Tibial nerve (tissue), 4 donors: Measurements from ENCODE around the gene PTK6. TPM values are rescaled to one million over a fixed set of nuclear protein-coding genes. Genes with fewer than 3 reads are reported as not detected.

Experiments
- DNase-seq, 2 donors: peaks; one replicate each; pipeline ENCODE4 v3.0.0-alpha.2; 2019; ENCODE audit warnings: low spot score in 2 of 2
- H3K27ac ChIP-seq, 4 donors: fragments of 200-600 bp; sonication (generic) in 3 of 4; one replicate each; pipeline ENCODE4 v1.5.1; 2017 to 2019; ENCODE audit warnings: mild to moderate bottlenecking in 1 of 4
- H3K27me3 ChIP-seq, 2 donors: fragments of 200-600 bp; sonication (generic) in 1 of 2; one replicate each; pipeline versions ENCODE4 v1.5.1 to v1.6.0; 2017 to 2019
- H3K36me3 ChIP-seq, 3 donors: fragments of 200-600 bp; sonication (generic); one replicate each; pipeline ENCODE4 v1.5.1; 2018 to 2019
- H3K4me1 ChIP-seq, 4 donors: fragments of 200-600 bp; sonication (generic) in 3 of 4; one replicate each; pipeline ENCODE4 v1.5.1; 2017 to 2019
- H3K4me3 ChIP-seq, 4 donors: fragments of 200-600 bp; sonication (generic) in 3 of 4; one replicate each; pipeline ENCODE4 v1.5.1; 2017 to 2019; ENCODE audit warnings: mild to moderate bottlenecking in 1 of 4, moderate library complexity in 1 of 4
- H3K9me3 ChIP-seq, 4 donors: fragments of 200-600 bp; sonication (generic) in 3 of 4; one replicate each; pipeline ENCODE4 v1.5.1; 2017 to 2019
- CTCF ChIP-seq, 5 experiments: fragments of 200-600 bp in 3 of 5; fragments of 450-650 bp in 2 of 5; sonication (generic) in 3 of 5; IDR thresholded peaks; one replicate each; pipeline ENCODE4 v1.5.1; 2016 to 2019; ENCODE audit warnings: antibody characterized with exemption in 5 of 5, mild to moderate bottlenecking in 3 of 5, moderate library complexity in 2 of 5
- EP300 ChIP-seq, 2 donors: sonication (generic); formaldehyde crosslinking; IDR thresholded peaks; one replicate each; pipeline ENCODE4 v1.6.1; 2017; ENCODE audit warnings: antibody characterized with exemption in 2 of 2, mild to moderate bottlenecking in 1 of 2
- POLR2A ChIP-seq, 2 donors: fragments of 450-650 bp; IDR thresholded peaks; one replicate each; pipeline ENCODE4 v1.6.1; 2017; ENCODE audit warnings: antibody characterized with exemption in 2 of 2, mild to moderate bottlenecking in 2 of 2, moderate library complexity in 2 of 2
- WGBS, 2 donors: methylation state at CpG; one replicate each; pipeline ENCODE4 v1.1.5; 2018; 5-methylcytosine and 5-hydroxymethylcytosine counted together
- total RNA-seq, 4 donors: library from RNA; depleted of rRNA; stranded (reverse); fragments of >200 nt; gene quantifications; one replicate each; pipeline ENCODE4 v1.1.0, GENCODE V29; 2016

The PTK6 gene
- total RNA-seq, 4 donors from 2014 or later, result 0.21 to 0.90 TPM; not detected in 2

- Histone ChIP-seq H3K4me1 (peaks cover 0 to 13% (median 6%) of the 10 kb centered on the region in 4 donors), H3K36me3 (no peaks in the 10 kb centered on the region), H3K27ac (no peak overlapping the region), H3K4me3 (no peak overlapping the region), H3K27me3 (peaks cover 0 to 54% of the 10 kb centered on the region in 2 donors), H3K9me3 (peaks cover 0 to 44% (median 0%) of the 10 kb centered on the region in 4 donors)
- WGBS, 2 donors, result 25 to 31% methylated on average over 6 to 7 of the region's 7 CpGs
- no peak for TF ChIP-seq POLR2A (IDR thresholded peaks at IDR 0.05)
- TF ChIP-seq CTCF (IDR thresholded peaks at IDR 0.05), result no peak
- TF ChIP-seq EP300 (IDR thresholded peaks at IDR 0.05), result no peak
- DNase-seq, result no peak
These were observed 33.7 kb downstream of the PTK6 start for GRCh38 chr20:63503524-63503923.

GRCh38 chr20:63502671-63503172, 34.5 kb downstream of the PTK6 start:
- 50 to 57% methylated on average over 9 to 10 of the region's 15 CpGs for WGBS, 2 donors
- H3K4me3 ChIP-seq, result no peak overlapping the region
- H3K4me1 ChIP-seq, result peaks cover 0 to 18% (median 7%) of the 10 kb centered on the region in 4 donors
- DNase-seq, result no peak
- no peak overlapping the region for H3K27ac ChIP-seq
- H3K36me3 ChIP-seq, result no peaks in the 10 kb centered on the region
- H3K27me3 ChIP-seq, result peaks cover 0 to 62% of the 10 kb centered on the region in 2 donors
- no peak for TF ChIP-seq CTCF (IDR thresholded peaks at IDR 0.05)
- no peak for TF ChIP-seq EP300 (IDR thresholded peaks at IDR 0.05)
- TF ChIP-seq POLR2A (IDR thresholded peaks at IDR 0.05), result no peak
- H3K9me3 ChIP-seq, result peaks cover 0 to 39% (median 0%) of the 10 kb centered on the region in 4 donors

- no peak for DNase-seq
- Histone ChIP-seq H3K4me3 (no peak overlapping the region), H3K27ac (no peak overlapping the region), H3K27me3 (peaks cover 0 to 68% of the 10 kb centered on the region in 2 donors), H3K36me3 (no peaks in the 10 kb centered on the region), H3K4me1 (peaks cover 0 to 18% (median 7%) of the 10 kb centered on the region in 4 donors), H3K9me3 (peaks cover 0 to 36% (median 0%) of the 10 kb centered on the region in 4 donors)
- TF ChIP-seq POLR2A (IDR thresholded peaks at IDR 0.05), result no peak
- no peak for TF ChIP-seq CTCF (IDR thresholded peaks at IDR 0.05)
- no peak for TF ChIP-seq EP300 (IDR thresholded peaks at IDR 0.05)
- WGBS, 2 donors, result 21% methylated on average over 19 to 21 of the region's 26 CpGs
These were observed 35.1 kb downstream of the PTK6 start for GRCh38 chr20:63501818-63502670.

- Histone ChIP-seq H3K4me3 (no peak overlapping the region), H3K4me1 (peaks cover 0 to 25% (median 7%) of the 10 kb centered on the region in 4 donors), H3K36me3 (no peaks in the 10 kb centered on the region), H3K27ac (no peak overlapping the region), H3K27me3 (peaks cover 0 to 77% of the 10 kb centered on the region in 2 donors), H3K9me3 (peaks cover 0 to 27% (median 0%) of the 10 kb centered on the region in 4 donors)
- TF ChIP-seq EP300 (IDR thresholded peaks at IDR 0.05), result no peak
- no peak for TF ChIP-seq POLR2A (IDR thresholded peaks at IDR 0.05)
- TF ChIP-seq CTCF (IDR thresholded peaks at IDR 0.05), result no peak
- WGBS, 2 donors, result 71 to 75% methylated on average over 27 of the region's 27 CpGs
- DNase-seq, result no peak
These were observed 36.0 kb downstream of the PTK6 start for GRCh38 chr20:63500902-63501817.
